ENCODE results near the gene C12orf57.

DNA sequence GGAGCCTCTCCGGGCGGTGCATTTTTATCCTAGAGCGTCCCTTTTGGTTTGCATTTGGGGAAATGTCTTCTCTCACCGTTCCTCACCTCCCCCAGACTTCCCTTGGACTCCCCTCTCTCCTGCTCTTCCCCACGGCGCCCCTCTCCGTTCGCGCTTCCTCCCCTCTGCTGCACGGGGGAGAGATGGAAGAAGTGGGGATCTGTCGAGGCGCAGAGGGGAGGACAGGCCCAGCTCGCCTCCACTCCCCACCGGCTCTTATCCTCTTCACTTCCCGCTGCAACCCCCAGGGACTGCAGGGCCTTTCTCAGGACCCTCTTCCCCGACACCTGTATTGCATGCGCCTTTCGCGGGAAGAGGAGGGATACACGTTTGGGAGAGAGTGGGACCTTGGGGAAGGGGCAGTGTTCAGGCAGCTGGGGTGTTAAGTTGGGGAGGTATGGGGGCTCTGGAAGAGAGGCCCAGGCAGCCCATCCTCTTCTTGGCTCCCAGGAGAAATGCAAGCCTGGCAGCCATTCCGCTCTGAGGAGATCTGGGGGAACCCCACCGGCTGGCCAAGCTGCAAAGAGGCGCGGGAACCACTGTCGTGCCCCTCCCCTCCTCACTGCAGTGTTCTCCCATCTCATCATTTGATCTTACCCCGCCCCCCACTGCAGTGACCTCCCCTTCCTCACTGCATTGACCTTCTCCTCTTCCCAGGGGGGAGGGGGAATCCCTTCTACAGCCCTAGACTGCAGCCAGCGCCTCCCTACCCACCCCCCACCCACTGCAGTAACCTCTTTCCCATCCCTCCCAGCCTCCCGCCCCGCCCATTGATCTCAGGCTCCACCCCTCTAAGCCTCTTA is 28.7 kb upstream of the C12orf57 start:
- TF ChIP-seq, protein P1, sequence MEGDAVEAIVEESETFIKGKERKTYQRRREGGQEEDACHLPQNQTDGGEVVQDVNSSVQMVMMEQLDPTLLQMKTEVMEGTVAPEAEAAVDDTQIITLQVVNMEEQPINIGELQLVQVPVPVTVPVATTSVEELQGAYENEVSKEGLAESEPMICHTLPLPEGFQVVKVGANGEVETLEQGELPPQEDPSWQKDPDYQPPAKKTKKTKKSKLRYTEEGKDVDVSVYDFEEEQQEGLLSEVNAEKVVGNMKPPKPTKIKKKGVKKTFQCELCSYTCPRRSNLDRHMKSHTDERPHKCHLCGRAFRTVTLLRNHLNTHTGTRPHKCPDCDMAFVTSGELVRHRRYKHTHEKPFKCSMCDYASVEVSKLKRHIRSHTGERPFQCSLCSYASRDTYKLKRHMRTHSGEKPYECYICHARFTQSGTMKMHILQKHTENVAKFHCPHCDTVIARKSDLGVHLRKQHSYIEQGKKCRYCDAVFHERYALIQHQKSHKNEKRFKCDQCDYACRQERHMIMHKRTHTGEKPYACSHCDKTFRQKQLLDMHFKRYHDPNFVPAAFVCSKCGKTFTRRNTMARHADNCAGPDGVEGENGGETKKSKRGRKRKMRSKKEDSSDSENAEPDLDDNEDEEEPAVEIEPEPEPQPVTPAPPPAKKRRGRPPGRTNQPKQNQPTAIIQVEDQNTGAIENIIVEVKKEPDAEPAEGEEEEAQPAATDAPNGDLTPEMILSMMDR (IDR thresholded peaks at IDR 0.05; ENCODE audit: poor library complexity) = no peak
- TF ChIP-seq EZH2 (IDR thresholded peaks at IDR 0.05; ENCODE audit: borderline replicate concordance) (no peak), EZH2phosphoT487 (IDR thresholded peaks at IDR 0.05; ENCODE audit: low read depth, severe bottlenecking, unreplicated experiment) (no peak)

Measured in hepatocyte (in vitro differentiated cells).